ENCODE measurements around the gene SAA4. TPM values are rescaled to one million over a fixed set of nuclear protein-coding genes. Genes with fewer than 3 reads are reported as not detected.

Gene SAA4, protein sequence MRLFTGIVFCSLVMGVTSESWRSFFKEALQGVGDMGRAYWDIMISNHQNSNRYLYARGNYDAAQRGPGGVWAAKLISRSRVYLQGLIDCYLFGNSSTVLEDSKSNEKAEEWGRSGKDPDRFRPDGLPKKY
- total RNA-seq = not detected in 2 replicates

DNA sequence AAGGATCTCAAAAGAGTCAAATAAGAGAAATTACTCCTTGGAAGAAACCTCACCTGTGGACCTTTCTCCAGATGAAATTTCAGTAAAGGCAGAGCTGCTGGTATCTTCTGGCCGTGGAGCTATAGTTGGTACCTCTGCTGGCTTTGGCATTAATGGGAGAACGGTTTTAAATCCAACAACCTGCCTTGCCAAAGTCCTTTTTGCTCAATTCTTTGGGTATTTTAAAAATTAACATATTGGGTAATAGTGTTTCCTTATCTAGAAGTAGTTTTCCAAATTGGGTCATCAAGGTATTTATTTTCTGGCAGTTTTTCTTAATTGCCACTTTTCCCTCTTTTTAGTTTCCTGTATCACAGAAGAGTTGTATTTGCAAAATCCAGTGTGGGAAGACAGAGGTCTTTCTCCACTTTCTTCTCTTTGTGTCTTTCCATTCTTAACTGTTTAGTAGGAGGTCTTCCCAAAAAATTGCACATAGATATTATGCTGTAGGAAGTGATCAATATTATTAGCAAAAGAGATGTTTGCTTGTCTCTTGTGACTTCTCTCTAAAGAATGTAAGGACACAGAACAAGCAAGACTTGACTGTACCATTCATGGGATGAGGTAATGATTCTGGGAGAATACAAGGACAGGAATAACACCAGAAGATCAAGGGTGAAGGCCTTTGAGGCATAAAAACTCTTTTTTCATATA is at the start of gene SAA4:
Gene SAA4, minus strand, starts transcription at position 139 of the 693 bp plus-strand sequence. CDS start 876 bp downstream, outside the sequence.

DNA sequence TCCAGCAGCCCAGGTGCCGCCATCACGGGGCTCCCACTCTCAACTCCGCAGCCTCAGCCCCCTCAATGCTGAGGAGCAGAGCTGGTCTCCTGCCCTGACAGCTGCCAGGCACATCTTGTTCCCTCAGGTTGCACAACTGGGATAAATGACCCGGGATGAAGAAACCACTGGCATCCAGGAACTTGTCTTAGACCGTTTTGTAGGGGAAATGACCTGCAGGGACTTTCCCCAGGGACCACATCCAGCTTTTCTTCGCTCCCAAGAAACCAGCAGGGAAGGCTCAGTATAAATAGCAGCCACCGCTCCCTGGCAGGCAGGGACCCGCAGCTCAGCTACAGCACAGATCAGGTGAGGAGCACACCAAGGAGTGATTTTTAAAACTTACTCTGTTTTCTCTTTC is 29.3 kb upstream of the SAA4 start, which contains the start of gene SAA1:
Gene SAA1, plus strand, starts transcription at position 316 of the 400 bp plus-strand sequence. CDS start 624 bp downstream, outside the sequence.

DNA sequence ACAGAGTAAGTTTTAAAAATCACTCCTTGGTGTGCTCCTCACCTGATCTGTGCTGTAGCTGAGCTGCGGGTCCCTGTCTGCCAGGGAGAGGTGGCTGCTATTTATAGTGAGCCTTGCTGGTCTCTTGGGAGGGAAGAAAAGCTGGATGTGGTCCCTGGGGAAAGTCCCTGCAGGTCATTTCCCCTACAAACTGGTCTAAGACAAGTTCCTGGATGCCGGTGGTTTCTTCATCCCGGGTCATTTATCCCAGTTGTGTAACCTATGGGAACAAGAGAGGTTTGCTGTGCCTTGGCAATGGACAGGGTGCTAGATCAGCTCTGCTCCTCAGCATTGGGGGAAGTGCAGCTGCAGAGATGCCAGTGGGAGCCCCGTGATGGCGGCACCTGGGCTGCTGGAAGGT is 12.0 kb upstream of the SAA4 start, which contains the start of gene SAA2:
Gene SAA2, minus strand, starts transcription at position 108 of the 400 bp plus-strand sequence. CDS start 657 bp downstream, outside the sequence.

Other genes with a start within 250 kb of the SAA4 start
- gene SERGEF, start 223.8 kb downstream of the SAA4 start, total RNA-seq = 9.8 and 14.4 TPM in 2 replicates
- 0.18 TPM in 1 of 2 replicates, not detected in the other for gene TPH1, start 190.5 kb downstream of the SAA4 start, total RNA-seq
- 12.1 and 17.0 TPM in 2 replicates for gene SAAL1, start 130.7 kb downstream of the SAA4 start, total RNA-seq
- not detected in 2 replicates for gene MRGPRX3, start 104.2 kb downstream of the SAA4 start, total RNA-seq
- not detected in 2 replicates for gene MRGPRX4, start 64.0 kb downstream of the SAA4 start, total RNA-seq
- not detected in 2 replicates for gene SAA2, start 11.9 kb upstream of the SAA4 start, total RNA-seq
- gene SAA1, start 29.5 kb upstream of the SAA4 start, total RNA-seq = not detected in 2 replicates
- 11.0 and 22.9 TPM in 2 replicates for gene HPS5, start 85.3 kb upstream of the SAA4 start, total RNA-seq
- gene GTF2H1, start 85.8 kb upstream of the SAA4 start, total RNA-seq = 42.7 and 46.8 TPM in 2 replicates
- 761 and 785 TPM in 2 replicates for gene LDHA, start 157.8 kb upstream of the SAA4 start, total RNA-seq
- gene LDHC, start 175.5 kb upstream of the SAA4 start, total RNA-seq = not detected in 2 replicates
- not detected in 2 replicates for gene LDHAL6A, start 219.1 kb upstream of the SAA4 start, total RNA-seq

All from myometrial cell (primary cell).